Measurements from ENCODE around the gene POLN. TPM values are rescaled to one million over a fixed set of nuclear protein-coding genes. Genes with fewer than 3 reads are reported as not detected.
A peak's percentile ranks its signal among the peaks of the same experiment; 100 is the strongest.

The POLN gene
- total RNA-seq, 1 donor from 2014 or later: 0.21 TPM

GRCh38 chr4:2049811-2050210 is 192.1 kb downstream of the POLN start:
- no peaks in the 10 kb centered on the region for H3K27me3 ChIP-seq
- H3K27ac ChIP-seq: no peak overlapping the region
- intact Hi-C loops (cut with DNase I): no loop called here
- no peaks in the 10 kb centered on the region for H3K36me3 ChIP-seq
- H3K4me3 ChIP-seq: no peak overlapping the region
- TF ChIP-seq CTCF (IDR thresholded peaks at IDR 0.05): no peak
- no peaks in the 10 kb centered on the region for H3K4me1 ChIP-seq
- DNase-seq (ENCODE audit: low spot score in 2 of 2): peak in 1 of 2 donors; percentile 8
- H3K9me3 ChIP-seq: no peaks in the 10 kb centered on the region

- H3K27ac ChIP-seq: no peak overlapping the region
- no peak overlapping the region for H3K4me3 ChIP-seq
- no peaks in the 10 kb centered on the region for H3K27me3 ChIP-seq
- intact Hi-C loops (cut with DNase I): no loop called here
- H3K4me1 ChIP-seq: no peaks in the 10 kb centered on the region
- no peak for TF ChIP-seq CTCF (IDR thresholded peaks at IDR 0.05)
- H3K9me3 ChIP-seq: no peaks in the 10 kb centered on the region
- H3K36me3 ChIP-seq: no peaks in the 10 kb centered on the region
- DNase-seq (ENCODE audit: low spot score in 2 of 2): peak in 1 of 2 donors; percentile 7
Observed at GRCh38 chr4:2049381-2049780, 192.5 kb downstream of the POLN start.

- Histone ChIP-seq H3K36me3 (no peaks in the 10 kb centered on the region), H3K9me3 (no peaks in the 10 kb centered on the region), H3K27me3 (no peaks in the 10 kb centered on the region), H3K27ac (no peak overlapping the region), H3K4me3 (no peak overlapping the region), H3K4me1 (no peaks in the 10 kb centered on the region)
- intact Hi-C loops (cut with DNase I): no loop called here
- peak in 1 of 2 donors; percentile 13 for DNase-seq (ENCODE audit: low spot score in 2 of 2)
- TF ChIP-seq CTCF (IDR thresholded peaks at IDR 0.05): no peak
Observed at GRCh38 chr4:2048831-2049230, 193.1 kb downstream of the POLN start.

- intact Hi-C loops (cut with DNase I): no loop called here
- no peaks in the 10 kb centered on the region for H3K27me3 ChIP-seq
- no peak overlapping the region for H3K4me3 ChIP-seq
- no peaks in the 10 kb centered on the region for H3K36me3 ChIP-seq
- TF ChIP-seq CTCF (IDR thresholded peaks at IDR 0.05): no peak
- no peak overlapping the region for H3K27ac ChIP-seq
- peak in 1 of 2 donors; percentile 52 for DNase-seq (ENCODE audit: low spot score in 2 of 2)
- H3K9me3 ChIP-seq: no peaks in the 10 kb centered on the region
- no peaks in the 10 kb centered on the region for H3K4me1 ChIP-seq
Observed at GRCh38 chr4:2047781-2048581, 193.9 kb downstream of the POLN start.

GRCh38 chr4:2047031-2047660 is 194.8 kb downstream of the POLN start:
- no peaks in the 10 kb centered on the region for H3K9me3 ChIP-seq
- H3K4me3 ChIP-seq: no peak overlapping the region
- H3K4me1 ChIP-seq: no peaks in the 10 kb centered on the region
- no peak for TF ChIP-seq CTCF (IDR thresholded peaks at IDR 0.05)
- H3K27me3 ChIP-seq: no peaks in the 10 kb centered on the region
- DNase-seq (ENCODE audit: low spot score in 2 of 2): peak in 1 of 2 donors; percentile 50
- H3K36me3 ChIP-seq: no peaks in the 10 kb centered on the region
- no peak overlapping the region for H3K27ac ChIP-seq
- intact Hi-C loops (cut with DNase I): no loop called here

All from ascending aorta (tissue), 2 donors.